Esophagus squamous epithelium (tissue), 5 donors: Measurements from ENCODE around the gene TOX3. TPM values are rescaled to one million over a fixed set of nuclear protein-coding genes. Genes with fewer than 3 reads are reported as not detected.

ENCODE experiments used
- DNase-seq: peaks from one replicate; lab custom pipeline; 2025; lab: John Stamatoyannopoulos, UW
- H3K27ac ChIP-seq, 4 donors: fragments of 200-600 bp; sonication (generic); one replicate each; pipeline ENCODE4 v1.5.1; 2016 to 2019; ENCODE audit warnings: mild to moderate bottlenecking in 1 of 4
- H3K27me3 ChIP-seq, 4 donors: fragments of 200-600 bp; sonication (generic); 1 replicate in 3 of 4; 2 replicates in 1 of 4; pipeline versions ENCODE4 v1.5.1 to v1.6.0; 2017 to 2021; ENCODE audit warnings: antibody characterized with exemption in 1 of 4
- H3K36me3 ChIP-seq, 3 donors: fragments of 200-600 bp; sonication (generic); one replicate each; pipeline ENCODE4 v1.5.1; 2016 to 2019
- H3K4me1 ChIP-seq, 3 donors: fragments of 200-600 bp; sonication (generic); one replicate each; pipeline ENCODE4 v1.5.1; 2017 to 2019
- H3K4me3 ChIP-seq, 4 donors: fragments of 200-600 bp; sonication (generic); 1 replicate in 3 of 4; 2 replicates in 1 of 4; pipeline ENCODE4 v1.5.1; 2016 to 2019; ENCODE audit warnings: mild to moderate bottlenecking in 2 of 4, moderate library complexity in 1 of 4
- H3K9me3 ChIP-seq, 3 donors: fragments of 200-600 bp; sonication (generic); one replicate each; pipeline ENCODE4 v1.5.1; 2016 to 2019
- POLR2A ChIP-seq, 4 donors: fragments of 450-650 bp; IDR thresholded peaks; one replicate each; pipeline ENCODE4 v1.6.1; 2017; ENCODE audit warnings: antibody characterized with exemption in 4 of 4, mild to moderate bottlenecking in 4 of 4, moderate library complexity in 3 of 4
- WGBS, 2 donors: methylation state at CpG; one replicate each; pipeline ENCODE4 v1.1.5; 2018; 5-methylcytosine and 5-hydroxymethylcytosine counted together
- intact Hi-C: fragments of 100-400 bp; cut with DNase I; formaldehyde crosslinking; loops from one replicate; pipeline ENCODE4 v1.15.0; 2022
- total RNA-seq, 4 donors: library from RNA; depleted of rRNA; stranded (reverse); fragments of >200 nt; gene quantifications; one replicate each; pipeline ENCODE4 v1.1.0, GENCODE V29; 2016
- TF ChIP-seq, protein P1 (sequence below), 6 experiments: fragments of 450-650 bp in 4 of 6; fragments of 200-600 bp in 2 of 6; sonication (generic) in 2 of 6; IDR thresholded peaks; one replicate each; pipeline ENCODE4 v1.5.1; 2016 to 2019; ENCODE audit warnings: antibody characterized with exemption in 6 of 6, mild to moderate bottlenecking in 4 of 6, moderate library complexity in 4 of 6
- donor health status: DM: yes; HTN: yes; CAD: no.

TOX3 gene
- total RNA-seq, 4 donors from 2014 or later = 0.09 to 1.1 (median 0.11) TPM; not detected in 1

DNA sequence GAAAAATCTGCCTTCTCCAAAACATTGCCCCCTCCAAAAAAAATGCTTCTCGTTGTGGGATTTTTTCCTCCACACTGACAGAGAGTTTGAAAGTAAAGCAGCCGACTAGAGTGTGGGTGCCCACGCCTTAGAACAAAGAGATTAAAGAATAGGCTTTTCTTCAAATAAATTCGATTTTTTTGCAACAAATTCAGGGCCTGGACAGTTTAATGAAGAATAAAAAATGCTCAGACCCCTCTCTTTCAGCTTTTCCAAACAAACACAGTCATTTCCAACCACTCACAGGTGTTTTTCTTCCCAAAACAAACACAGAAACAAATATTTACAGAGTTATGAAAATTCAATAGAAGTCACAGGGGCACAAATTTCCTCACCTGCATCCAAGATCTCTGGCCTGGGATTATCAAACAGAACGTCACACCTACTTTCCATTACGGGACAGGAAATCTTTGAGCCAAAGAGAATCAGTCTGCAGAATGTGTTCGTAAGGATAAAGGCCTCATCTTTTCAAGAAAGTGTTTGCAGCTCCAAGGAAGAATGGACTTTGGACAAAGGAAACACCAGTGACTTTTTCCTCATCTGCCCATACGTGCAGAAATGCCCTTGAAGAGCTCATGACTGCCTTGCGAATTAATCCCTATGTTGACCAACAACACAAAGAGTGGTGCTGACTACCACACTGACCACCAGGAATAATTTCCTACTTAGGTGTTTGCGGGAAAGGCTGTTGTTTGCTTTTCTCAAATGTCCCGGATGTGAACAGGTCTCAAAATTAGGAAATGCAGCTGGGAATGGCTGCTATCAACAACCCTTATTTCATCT is 31.3 kb upstream of the TOX3 start:
- Histone ChIP-seq H3K27me3 (no peaks in the 10 kb centered on the region), H3K27ac (no peak overlapping the region), H3K4me3 (no peak overlapping the region), H3K36me3 (no peaks in the 10 kb centered on the region), H3K9me3 (no peaks in the 10 kb centered on the region), H3K4me1 (no peaks in the 10 kb centered on the region)
- intact Hi-C loops = no loop called here
- no peak for DNase-seq
- no peak for TF ChIP-seq POLR2A (IDR thresholded peaks at IDR 0.05)
- 54 to 56% methylated on average over 11 of the region's 11 CpGs for WGBS, 2 donors

DNA sequence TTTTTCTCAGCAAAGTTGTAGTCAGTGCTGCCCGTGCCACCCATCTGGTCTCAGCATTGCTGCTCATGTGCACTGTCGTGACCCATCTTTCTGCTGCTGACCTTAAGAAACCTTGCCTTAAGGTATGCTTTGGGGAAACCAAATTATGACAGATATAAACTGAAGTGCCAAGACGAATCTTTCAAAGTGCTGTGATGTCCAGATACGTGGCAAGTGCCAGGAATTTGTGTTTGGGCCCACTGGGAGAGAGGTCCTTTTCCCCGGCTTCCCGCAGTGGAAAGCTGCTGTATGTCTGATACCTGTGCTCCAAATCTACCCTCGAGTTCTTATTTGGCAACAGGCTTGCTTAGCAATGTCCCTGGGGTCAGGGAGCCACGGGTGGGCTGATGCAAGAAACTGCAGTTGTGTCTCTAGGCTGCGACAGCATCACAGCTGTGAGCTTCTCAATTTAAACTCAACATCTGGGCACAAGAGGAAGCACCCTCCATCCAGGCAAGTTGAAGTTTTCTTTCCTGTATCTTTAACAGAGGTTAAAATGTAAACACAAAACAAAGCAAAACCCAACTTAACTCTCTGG is 30.3 kb upstream of the TOX3 start:
- no peaks in the 10 kb centered on the region for H3K36me3 ChIP-seq
- no peak overlapping the region for H3K27ac ChIP-seq
- no peak overlapping the region for H3K4me3 ChIP-seq
- WGBS, 2 donors = 52 to 68% methylated on average over 7 to 9 of the region's 9 CpGs
- H3K9me3 ChIP-seq = no peaks in the 10 kb centered on the region
- no peaks in the 10 kb centered on the region for H3K27me3 ChIP-seq
- no peaks in the 10 kb centered on the region for H3K4me1 ChIP-seq
- intact Hi-C loops = no loop called here
- TF ChIP-seq POLR2A (IDR thresholded peaks at IDR 0.05) = no peak
- TF ChIP-seq, protein P1, sequence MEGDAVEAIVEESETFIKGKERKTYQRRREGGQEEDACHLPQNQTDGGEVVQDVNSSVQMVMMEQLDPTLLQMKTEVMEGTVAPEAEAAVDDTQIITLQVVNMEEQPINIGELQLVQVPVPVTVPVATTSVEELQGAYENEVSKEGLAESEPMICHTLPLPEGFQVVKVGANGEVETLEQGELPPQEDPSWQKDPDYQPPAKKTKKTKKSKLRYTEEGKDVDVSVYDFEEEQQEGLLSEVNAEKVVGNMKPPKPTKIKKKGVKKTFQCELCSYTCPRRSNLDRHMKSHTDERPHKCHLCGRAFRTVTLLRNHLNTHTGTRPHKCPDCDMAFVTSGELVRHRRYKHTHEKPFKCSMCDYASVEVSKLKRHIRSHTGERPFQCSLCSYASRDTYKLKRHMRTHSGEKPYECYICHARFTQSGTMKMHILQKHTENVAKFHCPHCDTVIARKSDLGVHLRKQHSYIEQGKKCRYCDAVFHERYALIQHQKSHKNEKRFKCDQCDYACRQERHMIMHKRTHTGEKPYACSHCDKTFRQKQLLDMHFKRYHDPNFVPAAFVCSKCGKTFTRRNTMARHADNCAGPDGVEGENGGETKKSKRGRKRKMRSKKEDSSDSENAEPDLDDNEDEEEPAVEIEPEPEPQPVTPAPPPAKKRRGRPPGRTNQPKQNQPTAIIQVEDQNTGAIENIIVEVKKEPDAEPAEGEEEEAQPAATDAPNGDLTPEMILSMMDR (IDR thresholded peaks at IDR 0.05) = no peak
- DNase-seq = no peak

DNA sequence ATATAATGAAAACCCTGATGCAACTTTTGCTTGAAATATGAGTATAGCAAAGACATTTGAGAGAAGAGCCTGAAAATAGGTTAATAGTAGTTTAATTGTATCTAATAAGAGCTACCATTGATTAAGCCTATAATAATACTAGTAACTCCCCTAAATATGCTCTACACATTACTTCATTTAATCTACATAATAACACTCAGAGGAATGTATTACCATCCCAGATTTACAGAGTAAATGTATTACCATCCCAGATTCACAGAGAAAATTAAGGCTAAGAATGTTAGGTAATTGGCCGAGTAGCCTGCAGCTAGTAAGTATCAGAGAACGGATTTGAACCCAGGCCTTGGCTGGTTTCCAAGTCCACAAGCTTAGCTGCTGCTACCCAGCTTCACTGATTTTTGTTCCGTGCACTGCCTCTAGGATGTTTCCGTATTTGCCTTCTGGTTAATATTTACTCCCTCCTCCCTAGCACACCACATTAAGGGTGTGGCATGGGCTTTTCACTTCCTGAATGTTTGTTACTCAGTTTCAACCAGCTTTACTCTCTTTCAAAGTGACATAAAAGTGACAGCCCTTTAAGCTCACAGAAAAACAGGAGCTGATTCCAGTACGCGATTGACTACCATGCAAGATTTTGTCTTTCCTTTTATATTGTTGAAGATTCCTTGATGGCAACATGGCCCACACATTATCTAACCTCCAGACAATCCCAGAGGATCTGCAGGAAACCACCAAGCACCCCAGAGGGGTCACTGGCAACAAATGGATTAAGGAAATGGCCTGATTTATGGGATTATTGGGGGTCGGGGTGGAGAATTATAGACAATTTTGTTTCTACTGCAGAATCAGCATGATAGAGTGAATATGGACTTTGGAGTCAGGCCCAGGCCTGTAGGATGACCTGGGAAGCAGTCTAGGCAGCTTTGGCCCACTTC is 26.7 kb upstream of the TOX3 start:
- Histone ChIP-seq H3K4me3 (no peak overlapping the region), H3K36me3 (no peaks in the 10 kb centered on the region), H3K4me1 (no peaks in the 10 kb centered on the region), H3K9me3 (no peaks in the 10 kb centered on the region), H3K27me3 (no peaks in the 10 kb centered on the region), H3K27ac (no peak overlapping the region)
- TF ChIP-seq, protein P1 (IDR thresholded peaks at IDR 0.05) = no peak
- no peak for TF ChIP-seq POLR2A (IDR thresholded peaks at IDR 0.05)
- 73 to 75% methylated on average over 7 of the region's 7 CpGs for WGBS, 2 donors
- intact Hi-C loops = no loop called here
- DNase-seq = no peak

DNA sequence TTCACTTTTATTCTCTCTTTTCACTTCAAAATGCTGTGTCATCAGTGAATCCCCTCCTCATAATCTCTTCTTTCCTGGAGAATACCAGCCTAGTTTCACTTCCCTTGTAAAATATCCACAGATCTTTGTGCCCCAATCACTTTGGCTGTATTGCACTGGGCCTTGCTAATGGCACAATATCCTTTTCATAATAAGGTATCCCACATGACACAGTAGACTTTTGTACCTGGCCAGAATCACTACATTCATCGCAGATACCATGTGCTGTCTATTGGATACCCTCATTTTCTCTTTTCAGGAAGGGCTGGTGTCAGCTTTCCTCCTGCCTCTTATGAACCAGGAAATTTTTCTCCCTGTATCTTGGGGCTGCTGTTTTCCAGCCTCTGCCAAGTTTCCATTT is 25.7 kb upstream of the TOX3 start:
- no peaks in the 10 kb centered on the region for H3K36me3 ChIP-seq
- H3K9me3 ChIP-seq = no peaks in the 10 kb centered on the region
- no peaks in the 10 kb centered on the region for H3K27me3 ChIP-seq
- WGBS, 2 donors = 81 to 95% methylated on average over 1 of the region's 1 CpG
- intact Hi-C loops = no loop called here
- no peak overlapping the region for H3K4me3 ChIP-seq
- no peak overlapping the region for H3K27ac ChIP-seq
- TF ChIP-seq POLR2A (IDR thresholded peaks at IDR 0.05) = no peak
- TF ChIP-seq, protein P1 (IDR thresholded peaks at IDR 0.05) = no peak
- H3K4me1 ChIP-seq = no peaks in the 10 kb centered on the region
- no peak for DNase-seq

DNA sequence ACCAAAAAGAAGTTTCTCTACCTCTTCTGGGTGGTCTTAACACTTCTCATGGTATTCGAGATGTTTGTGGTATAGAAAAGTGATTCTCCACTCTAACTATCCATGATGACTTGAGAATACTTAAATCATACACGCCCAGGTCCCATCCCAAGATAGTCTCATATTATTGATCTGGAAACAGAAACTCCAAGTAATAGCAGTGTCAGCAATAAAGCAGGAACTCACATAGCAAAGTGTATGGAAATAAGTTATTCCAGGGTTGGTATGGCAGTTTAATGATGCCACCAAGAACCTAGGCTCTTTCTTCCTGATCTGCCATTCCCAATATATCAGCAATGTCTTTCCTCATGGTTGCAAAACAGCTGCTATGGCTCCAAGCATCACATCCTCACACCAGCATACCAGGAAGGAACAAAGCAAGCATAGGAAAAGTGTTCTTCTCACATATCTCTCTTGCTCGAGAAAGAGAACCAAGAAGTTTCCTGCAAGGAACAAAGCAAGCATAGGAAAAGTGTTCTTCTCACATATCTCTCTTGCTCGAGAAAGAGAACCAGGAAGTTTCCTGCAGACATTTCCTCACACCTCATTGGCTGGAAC is 23.6 kb upstream of the TOX3 start:
- no peak overlapping the region for H3K4me3 ChIP-seq
- TF ChIP-seq, protein P1 (IDR thresholded peaks at IDR 0.05) = no peak
- TF ChIP-seq POLR2A (IDR thresholded peaks at IDR 0.05) = no peak

More for the DNA sequence above, 23.6 kb upstream of the TOX3 start:
- Histone ChIP-seq H3K27me3 (no peaks in the 10 kb centered on the region), H3K4me1 (no peaks in the 10 kb centered on the region), H3K9me3 (no peaks in the 10 kb centered on the region), H3K36me3 (no peaks in the 10 kb centered on the region), H3K27ac (no peak overlapping the region)
- DNase-seq = no peak
- intact Hi-C loops = no loop called here
- WGBS, 2 donors = 71% methylated on average over 4 of the region's 4 CpGs
